GM18909 (cell line): ENCODE data around the gene TAF1A.
A peak's percentile ranks its signal among the peaks of the same experiment; 100 is the strongest.
"Not testable (repeated sequence)": the region's sequence is repeated elsewhere in the genome, so short reads cannot be mapped to it uniquely, and the experiment has no call there.

ENCODE experiments used
- ATAC-seq: cut with Tn5 transposase; IDR thresholded peaks from one replicate; pipeline ENCODE4 v1.9.1; 2021; ENCODE audit warnings: mild to moderate bottlenecking; ENCODE audit not compliant: unreplicated experiment, poor library complexity

The TAF1A gene

DNA sequence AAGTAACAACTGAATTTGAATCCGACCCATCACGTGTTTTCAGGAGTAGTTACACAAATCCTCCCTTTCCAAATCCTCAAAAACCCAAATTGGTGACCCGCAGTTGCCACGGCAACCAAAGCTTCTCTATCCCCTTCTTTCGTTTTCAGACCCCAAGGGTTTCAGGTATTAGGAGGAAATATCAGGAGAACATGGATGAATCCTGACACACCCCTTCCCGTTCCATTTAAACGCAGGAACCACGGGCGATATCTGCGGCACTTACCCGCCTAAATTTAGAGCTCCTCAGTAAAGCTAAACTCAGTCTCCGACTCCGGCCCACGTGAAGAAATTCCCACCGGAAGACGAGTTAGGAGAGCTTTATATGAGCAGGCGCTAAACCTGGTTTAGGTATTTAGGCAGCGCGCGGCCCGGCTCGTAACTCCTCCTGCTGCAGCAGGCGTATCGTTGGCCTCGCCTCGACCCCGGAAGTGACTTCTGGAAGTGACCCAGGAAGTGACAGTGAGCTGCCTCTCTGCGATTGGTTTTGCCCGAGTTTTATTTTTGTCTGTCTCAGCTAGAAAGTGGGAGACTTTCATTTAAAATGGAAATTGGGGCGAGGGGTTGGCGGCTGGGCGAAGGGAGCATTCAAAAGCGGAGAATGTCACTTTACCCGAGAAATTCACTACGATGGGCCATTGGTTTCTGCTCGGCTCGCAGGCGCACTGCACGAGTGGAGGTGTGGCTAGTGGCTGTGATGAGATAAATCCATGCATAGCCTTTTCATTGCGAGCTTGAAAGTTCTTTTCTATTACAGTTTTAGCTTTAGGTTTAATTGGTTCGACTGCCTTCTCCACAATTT is at the start of gene TAF1A:
TSS of gene TAF1A (minus strand) at position 472 of the 841 bp plus-strand sequence.
- peak; percentile 100 for ATAC-seq

GRCh38 chr1:222634180-222635013 is 44.7 kb upstream of the TAF1A start:
- peak; percentile 90 for ATAC-seq

DNA sequence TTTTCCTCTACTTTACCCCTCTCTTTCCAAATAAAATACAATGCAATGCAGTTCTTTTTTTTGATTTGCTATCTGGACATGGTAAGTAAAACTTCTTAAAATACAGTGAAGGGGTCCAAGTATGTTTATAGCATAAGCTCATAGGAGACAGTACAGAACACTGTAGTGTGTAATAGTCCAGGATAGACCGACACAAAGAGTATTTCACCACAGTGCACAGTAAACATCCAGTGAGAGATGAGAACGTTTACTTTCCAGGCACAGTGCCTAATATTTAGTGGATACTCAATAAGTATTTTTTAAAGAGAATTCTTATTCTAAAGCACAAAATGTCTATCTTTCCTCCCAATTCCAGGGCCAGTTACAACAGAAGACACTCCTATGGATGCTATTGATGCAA is 43.0 kb upstream of the TAF1A start:
- ATAC-seq, result no peak

DNA sequence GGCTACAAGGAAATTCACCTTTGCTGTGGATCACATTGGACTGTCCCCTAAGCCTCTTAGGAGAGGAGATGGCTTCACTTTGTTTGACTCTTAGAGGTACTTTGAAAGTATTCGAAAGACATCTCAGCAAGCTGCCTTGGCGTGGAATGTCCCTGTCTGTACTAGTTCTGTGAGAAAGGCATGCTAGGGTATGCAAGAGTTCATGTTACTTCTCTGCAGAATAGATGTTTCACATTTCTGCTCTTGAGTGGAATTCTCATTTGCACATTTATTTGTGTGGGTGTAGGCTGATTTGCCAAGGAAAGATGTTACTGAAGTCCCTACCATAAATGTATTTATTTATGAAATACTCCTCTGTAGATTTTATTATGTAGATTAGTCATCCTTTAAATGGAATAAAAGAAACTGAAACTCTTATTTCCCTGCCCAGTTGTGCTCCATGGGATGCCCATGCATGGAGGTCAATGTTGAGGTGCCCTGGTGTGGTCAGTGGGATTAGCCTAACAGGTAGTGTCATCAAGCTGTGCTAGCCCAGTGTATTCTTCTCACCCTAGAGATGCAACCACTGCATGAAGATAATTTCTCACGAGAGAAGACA is 42.0 kb upstream of the TAF1A start:
- no peak for ATAC-seq

DNA sequence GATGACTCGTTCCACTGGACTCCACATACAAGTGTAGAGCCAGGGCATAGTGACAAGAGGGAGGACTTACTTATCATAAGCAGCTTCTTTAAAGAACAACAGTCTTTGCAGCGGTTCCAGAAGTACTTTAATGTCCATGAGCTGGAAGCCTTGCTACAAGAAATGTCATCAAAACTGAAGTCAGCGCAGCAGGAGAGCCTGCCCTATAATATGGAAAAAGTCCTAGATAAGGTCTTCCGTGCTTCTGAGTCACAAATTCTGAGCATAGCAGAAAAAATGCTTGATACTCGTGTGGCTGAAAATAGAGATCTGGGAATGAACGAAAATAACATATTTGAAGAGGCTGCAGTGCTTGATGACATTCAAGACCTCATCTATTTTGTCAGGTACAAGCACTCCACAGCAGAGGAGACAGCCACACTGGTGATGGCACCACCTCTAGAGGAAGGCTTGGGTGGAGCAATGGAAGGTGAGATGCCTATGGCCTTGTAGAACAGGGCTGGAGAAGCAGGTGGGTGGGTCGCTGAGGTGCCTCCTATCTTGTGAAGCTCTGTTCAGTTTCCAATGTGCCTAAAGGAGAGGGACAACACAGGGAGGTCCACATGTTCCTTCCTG is 40.3 kb upstream of the TAF1A start:
- no peak for ATAC-seq

DNA sequence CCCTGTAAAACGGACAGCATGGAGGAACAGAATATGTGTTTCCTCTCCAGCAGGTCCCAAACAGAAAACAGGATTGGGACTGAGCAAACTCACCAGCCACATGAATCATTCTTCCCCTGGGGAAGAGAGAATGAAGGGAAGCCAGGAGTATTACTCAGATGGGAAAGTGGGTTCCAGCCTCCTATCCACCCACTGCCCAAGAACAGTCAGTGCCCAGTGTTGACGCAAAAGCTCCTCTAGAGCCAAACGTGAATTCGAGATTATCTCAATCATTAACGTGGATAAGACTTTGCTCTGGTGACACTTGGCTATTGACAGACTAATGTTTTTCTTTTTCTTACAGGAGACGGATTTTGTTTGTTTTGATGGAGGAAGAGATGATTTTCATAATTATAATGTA is 37.5 kb upstream of the TAF1A start:
- no peak for ATAC-seq

- ATAC-seq, result no peak
Observed at GRCh38 chr1:222624214-222624613, 34.5 kb upstream of the TAF1A start.

DNA sequence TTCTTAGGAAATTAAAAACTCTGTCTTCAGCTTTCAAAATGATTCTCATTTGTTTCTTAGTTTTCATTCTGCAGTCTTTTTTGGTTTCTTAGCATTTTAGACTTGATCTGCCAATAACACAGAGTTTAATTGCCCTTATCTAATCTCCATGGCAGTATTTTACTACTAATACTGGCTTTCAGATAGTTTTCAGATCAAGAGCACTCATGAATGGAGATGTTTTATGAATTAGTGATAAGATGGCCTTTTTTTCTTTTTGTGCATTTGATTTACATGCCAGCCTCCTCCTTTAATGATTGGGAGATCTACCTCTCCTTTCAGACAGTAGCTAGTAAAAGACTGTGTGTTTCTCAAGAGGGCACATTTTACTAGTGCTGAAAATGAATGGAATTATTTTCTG is 33.7 kb upstream of the TAF1A start:
- no peak for ATAC-seq

GRCh38 chr1:222622765-222623164 is 33.0 kb upstream of the TAF1A start:
- no peak for ATAC-seq

DNA sequence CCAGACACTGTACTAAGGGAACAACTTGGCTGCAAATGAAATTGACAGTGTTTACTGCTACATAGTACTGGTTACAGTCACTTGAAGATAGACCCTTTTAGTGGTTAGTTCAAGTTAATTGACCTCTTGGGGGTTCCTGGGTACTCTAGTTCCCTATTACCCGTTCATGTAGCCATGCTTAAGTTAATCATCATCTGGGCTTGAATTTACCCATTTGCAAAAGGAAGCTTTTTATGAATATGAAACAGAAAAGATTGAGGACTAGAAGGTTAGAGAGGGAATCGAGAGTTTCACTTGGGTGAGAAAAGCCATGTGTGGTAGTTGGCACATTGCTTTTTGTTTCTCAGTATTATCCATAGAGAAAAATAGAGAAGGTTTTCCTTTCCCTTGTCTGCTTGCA is 30.8 kb upstream of the TAF1A start:
- ATAC-seq, result peak; percentile 52

DNA sequence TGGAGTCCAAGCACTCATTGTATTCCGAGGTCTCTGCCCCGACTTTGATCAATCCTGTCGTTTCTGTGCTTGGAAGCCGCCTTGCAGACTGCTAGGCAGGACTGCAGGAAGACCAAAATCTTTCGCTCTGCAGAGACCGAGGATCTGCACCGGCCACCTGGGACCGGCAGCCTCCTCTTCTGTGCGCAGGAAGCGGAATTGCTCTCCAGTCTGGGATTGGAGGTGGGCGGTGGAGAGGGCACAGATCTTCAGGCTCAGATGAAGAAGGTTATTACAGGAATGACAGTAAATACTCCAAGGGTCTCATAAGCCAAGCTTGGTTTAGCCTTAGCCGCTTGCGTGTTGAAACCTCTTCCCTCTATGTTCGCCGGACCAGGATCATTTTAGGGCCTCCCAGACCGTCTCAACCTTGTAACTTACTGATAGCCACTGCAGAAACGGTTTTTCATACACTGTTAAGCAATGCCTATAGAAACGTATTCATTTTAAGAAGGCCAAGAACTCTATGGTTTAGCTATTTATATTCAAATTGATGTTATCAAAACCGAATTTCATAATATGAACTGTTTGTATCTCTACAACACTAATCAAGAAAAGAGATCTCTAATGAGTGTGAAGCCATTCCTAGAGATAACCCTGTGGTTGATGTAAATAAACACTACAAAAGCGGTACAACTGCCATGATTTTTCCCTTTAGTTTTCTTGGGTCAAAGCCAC is 29.3 kb upstream of the TAF1A start:
- no peak for ATAC-seq

DNA sequence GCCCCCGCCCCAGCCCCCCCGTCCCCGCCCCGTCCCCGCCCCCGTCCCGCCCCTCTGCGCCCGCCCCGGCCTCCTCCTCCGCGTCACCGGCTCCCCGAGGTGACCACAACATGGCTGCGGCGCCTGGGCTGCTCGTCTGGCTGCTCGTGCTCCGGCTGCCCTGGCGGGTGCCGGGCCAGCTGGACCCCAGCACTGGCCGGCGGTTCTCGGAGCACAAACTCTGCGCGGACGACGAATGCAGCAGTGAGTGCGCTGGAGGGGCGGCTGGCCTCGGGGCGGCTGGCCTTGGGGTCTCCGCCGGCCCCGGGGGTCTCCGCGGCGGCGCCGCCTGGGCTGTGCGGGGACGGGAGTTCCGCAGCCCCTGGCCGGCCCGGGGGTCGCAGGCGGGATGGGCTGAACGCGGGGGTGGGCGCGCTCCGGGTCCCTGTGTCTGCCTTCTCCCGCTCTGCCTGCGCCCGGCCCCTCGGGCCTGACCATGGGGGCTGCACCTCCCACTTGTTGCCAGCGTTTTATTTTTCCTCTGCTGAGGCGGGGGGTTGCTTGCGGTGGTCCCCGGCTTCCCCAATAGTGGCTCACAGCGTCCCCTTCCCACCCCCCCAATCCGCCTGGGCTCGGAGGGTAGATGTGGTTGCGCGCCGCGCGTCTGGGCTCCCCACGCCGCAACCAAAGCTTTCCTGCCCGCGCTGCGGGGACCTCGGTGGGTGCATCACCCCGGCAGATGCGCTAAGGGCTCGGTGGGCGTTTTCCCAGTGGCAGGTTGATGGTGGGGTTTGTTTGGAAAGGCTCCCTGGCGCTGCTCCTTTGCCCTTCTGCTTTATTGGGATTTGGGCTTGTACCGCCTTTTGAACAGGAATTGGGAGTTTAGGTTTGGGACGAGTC is 28.5 kb upstream of the TAF1A start, which contains the start of gene MIA3:
TSS of gene MIA3 (plus strand) at position 97 of the 879 bp plus-strand sequence. CDS start at position 111, 14 bp downstream.
- peak; percentile 51 for ATAC-seq

DNA sequence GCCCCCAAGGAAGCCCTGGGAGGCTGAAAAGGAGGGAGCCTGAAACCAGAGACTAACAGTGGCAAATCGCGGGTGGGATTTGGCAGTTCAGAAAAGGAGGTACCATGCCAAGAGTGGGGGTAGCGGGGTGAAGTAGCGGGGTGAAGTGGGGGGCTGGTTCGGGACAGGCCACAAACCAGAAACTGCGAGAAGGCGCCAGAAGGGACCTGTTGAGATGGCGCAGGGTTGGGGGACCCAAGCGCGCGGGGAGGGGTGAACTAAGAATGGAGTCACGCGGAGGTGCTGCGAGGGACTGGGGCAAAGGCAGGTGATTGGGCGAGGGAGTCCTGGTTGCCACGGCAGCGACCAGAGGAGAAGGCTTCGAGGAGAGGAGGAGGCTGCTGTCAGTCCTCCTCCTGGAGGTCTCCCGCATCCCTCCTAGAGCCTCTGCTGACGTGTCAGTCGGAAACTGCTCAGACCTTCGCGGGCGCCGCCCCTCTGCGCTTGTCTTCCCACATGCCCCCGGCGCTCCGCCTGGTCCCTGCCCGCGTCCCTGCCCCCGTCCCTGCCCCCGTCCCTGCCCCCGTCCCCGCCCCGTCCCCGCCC is 27.7 kb upstream of the TAF1A start:
- ATAC-seq, result peak; percentile 80

DNA sequence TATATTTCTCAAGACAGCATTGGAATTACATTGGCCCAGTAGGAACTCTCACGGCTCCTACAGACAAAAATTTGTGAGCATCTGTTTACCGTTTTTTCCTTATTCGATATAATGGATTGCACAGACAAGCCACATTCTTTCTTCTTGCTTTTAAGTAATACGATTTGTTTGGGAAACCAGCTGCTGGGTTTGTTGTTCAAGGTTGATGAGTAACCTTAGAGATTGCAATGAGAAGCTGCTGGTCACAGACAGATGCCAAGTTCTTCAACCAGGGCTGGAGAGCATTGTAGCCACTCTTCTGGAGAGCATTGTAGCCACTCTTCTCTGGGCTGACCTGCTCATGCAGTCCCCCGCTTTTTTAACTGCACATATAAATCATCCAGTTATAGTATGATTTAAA is 26.8 kb upstream of the TAF1A start:
- ATAC-seq, result no peak

DNA sequence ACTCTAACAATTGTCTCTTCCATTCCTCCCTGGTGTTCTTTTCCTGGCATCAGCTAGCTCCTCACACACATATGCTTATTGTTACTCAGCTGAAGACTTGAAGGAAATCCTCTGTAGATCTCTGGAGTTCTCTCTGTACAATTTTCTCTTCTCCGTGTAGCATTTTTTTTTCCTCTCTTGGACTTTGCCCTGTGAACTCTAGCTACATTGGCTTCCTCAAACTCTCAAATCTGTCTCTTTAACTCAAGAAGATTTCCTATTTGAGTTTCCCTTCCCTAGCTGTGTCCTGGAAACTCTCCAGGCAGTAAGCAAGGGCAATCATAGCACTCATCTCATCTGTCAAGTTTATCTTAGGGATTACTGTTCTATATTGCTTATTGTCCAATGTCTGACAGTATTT is 23.9 kb upstream of the TAF1A start:
- ATAC-seq, result no peak

DNA sequence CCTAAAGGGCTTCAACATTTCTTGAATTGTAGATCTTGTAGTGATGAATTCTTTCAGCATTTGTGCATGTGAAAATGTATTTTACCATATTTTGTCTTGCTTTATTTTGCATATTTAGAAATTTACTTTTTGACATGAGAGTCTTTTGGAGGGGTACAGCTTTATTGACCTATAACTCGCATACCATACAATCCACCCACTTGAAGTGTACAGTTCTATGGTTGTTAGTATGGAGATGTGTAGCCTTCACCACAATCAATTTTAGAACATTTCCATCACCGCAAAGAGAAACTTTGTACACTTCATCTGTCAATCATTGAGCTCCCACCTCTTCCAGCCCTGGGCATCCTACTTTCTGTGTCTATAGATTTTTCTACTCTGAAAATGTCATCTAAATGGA is 21.0 kb upstream of the TAF1A start:
- ATAC-seq, result no peak

GRCh38 chr1:222609111-222609510 is 19.4 kb upstream of the TAF1A start:
- not testable (repeated sequence) for ATAC-seq

DNA sequence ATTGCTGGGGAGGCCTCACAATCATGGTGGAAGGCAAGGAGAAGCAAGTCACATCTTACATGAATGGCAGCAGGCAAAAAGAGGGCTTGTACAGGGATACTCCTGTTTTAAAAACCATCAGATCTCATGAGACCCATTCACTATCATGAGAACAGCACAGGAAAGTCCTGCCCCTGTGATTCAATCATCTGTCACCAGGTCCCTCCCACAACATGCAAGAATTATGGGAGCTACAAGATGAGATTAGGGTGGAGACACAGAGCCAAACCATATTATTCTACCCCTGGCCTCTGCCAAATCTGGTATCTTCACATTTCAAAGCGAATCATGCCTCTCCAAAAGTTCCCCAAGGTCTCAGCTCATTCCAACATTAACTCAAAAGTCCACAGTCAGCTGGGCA is 17.0 kb upstream of the TAF1A start:
- no peak for ATAC-seq

DNA sequence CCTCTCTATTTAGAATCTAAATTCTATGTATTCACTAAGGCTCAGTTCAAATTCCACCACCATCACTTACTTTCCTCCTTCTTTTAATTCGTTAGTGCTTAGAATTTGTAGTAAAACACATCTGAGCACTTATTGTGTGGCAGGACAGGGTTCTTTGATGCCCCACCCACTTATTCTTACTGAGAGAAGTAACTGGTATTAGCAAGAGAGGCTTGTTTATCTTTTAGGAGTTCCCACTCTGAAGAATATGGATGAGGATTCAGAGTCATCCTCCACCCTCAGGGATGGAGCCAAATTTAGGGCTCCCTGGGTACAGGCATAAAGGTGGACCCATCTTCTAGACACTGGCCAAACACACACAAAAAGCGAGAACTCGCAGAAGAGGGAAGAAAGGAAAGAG is 11.5 kb upstream of the TAF1A start:
- no peak for ATAC-seq
